Measurements from ENCODE around the gene APBB2.

GRCh38 chr4:41214136-41214824 is at the start of gene APBB2:
- TF ChIP-seq CTCF (IDR thresholded peaks at IDR 0.05), result peak; percentile 69 to 95 (median 74)
- TF ChIP-seq POLR2A (IDR thresholded peaks at IDR 0.05), result peak; percentile 62 to 83

Measured in tibial nerve (tissue), 3 donors.